GM21381 (cell line): ENCODE results near the gene FAM25C.
"Not testable (repeated sequence)": the region's sequence is repeated elsewhere in the genome, so short reads cannot be mapped to it uniquely, and the experiment has no call there.

ENCODE experiments used
- ATAC-seq: cut with Tn5 transposase; IDR thresholded peaks from one replicate; pipeline ENCODE4 v1.9.1; 2021; ENCODE audit warnings: mild to moderate bottlenecking, moderate library complexity; ENCODE audit not compliant: unreplicated experiment

FAM25C gene

DNA sequence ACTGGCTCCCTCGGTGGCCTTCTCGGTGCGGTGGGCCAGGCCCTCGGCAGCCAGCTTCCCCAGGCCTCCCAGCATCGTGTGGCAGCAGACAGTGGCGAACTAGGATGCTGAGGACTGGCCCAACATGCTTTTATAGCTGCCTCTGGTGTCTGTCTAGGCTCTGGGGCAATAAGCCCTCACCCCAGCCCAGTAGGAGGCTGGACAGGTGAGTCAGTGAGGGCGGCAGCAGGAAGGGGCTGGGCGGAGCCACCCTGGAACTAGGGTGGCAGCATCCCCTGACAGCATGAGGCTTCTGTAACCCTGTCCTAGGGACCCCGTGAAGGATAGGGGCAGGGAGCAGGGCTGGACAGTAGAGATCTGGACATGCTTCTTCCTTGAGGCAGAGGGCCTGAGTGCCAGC, at the start of gene FAM25C:
FAM25C (minus strand) TSS at position 101 of the 400 bp plus-strand sequence; CDS start at position 75, 26 bp downstream.
- ATAC-seq, result not testable (repeated sequence)

GRCh38 chr10:48044557-48044956, 45.0 kb upstream of the FAM25C start:
- ATAC-seq, result not testable (repeated sequence)

DNA sequence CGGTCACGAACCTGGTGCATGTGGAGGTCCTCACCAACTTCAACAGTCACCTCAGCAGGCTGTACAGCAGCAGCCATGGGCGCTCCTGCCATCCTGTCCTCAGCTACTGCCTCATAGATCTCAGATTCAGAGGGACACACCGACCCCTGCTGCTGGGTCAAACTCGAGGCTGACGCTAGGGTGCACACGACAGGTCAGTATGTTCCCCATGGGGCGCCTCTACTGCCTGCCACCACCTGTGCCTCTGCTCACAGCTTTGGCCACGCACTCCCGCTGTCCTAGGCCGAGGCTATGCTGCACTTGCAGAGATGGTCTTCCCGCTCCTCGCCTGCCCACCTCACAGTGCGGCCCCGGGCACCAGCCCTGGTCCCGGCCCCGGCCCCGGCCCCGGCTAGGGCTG, 31.8 kb upstream of the FAM25C start:
- ATAC-seq, result not testable (repeated sequence)

DNA sequence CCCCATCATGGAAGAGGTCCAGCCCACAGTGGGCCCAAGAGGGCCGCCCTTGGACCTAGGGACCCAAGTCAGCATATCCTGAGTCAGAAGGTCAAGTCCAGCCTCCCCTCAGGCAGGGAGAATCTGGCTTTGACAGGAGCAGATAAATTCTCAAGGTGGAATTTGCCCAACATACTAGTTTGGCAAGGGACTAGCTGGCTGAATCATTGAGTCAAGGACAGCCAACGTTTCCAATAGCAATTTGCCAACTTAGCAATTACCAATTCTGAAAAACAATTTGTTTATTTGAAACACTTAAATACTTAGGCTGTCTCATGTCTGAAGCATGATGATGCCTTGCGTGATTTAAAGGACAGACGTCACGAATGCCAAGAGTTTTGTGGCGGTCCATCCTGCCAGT, 2.7 kb upstream of the FAM25C start:
- ATAC-seq, result not testable (repeated sequence)

DNA sequence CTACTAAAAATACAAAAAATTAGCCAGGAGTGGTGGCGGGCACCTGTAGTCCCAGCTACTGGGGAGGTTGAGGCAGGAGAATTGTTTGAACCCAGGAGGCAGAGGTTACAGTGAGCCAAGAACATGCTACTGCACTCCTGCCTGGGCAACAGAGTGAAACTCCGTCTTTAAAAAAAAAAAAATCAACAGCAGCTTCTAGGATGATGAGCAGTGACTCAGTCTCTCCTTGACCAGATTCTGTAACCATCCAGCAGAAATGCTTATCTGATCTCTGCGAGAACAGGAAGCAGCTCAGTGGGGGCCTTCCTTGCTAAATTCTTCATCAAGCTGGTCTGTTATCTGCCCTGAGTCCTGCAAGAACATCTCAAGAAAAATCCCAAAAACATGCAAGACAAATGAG, 5.5 kb downstream of the FAM25C start:
- not testable (repeated sequence) for ATAC-seq

DNA sequence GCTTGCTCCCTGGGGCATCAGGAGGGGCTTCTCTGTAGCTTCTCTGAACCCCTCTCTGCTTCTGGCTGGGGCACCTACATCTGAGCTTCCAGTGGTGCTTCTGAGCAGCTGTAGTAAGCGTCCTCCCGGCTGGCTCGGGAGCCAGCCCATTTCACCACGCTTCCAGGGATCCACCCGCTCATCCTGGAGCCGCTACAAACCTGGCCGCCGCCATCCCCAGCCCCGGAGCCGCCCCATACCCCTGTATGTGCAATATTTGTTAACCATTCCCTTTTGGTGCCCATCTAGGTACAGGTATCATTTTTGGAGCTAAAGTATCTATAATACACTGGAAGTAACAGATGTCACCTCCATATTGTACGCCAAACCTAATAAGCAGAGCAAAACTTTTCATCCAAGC, 7.0 kb downstream of the FAM25C start:
- not testable (repeated sequence) for ATAC-seq

- ATAC-seq, result not testable (repeated sequence)
Observed at GRCh38 chr10:47991706-47992105, 7.9 kb downstream of the FAM25C start.

DNA sequence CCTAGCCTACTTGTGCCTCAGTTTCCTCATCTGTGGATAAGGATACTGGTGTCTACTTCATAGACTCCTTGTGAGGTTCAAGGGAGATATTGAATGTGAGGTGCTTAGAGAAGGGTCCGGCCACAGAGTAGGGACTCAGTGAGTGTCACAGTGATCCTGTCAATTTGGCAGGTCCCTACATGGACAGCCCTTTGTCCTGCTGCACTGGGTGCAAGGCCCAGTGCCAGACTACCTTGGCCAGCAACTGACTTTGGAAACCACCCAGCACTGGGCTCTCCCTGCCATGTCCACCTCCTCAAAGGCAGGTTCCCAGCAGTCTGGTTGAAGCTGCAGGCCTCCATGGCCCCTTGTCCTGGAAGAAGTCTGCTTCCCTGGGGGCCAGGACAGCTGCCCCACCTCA, 9.5 kb downstream of the FAM25C start:
- ATAC-seq, result not testable (repeated sequence)

DNA sequence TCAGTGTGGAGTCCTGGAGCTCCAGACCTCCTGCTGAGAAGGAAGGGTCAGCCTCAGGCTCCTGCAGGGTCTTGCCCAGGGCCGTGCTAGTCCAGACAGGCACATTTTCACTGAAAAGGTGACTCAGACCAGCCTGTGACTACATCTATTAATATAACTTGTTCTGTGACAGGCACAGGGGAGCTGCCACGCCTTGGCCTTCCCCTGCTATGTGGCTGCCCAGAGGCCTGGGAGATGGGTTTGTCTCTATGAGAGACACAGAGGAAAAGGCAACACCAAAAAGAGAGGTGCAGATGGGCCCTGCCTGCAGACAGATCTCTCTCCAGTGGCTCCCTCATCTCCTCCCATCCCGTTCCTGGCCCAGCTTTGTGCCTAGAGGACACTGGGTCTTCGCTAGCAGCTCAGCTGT, 10.0 kb downstream of the FAM25C start:
- ATAC-seq, result not testable (repeated sequence)

DNA sequence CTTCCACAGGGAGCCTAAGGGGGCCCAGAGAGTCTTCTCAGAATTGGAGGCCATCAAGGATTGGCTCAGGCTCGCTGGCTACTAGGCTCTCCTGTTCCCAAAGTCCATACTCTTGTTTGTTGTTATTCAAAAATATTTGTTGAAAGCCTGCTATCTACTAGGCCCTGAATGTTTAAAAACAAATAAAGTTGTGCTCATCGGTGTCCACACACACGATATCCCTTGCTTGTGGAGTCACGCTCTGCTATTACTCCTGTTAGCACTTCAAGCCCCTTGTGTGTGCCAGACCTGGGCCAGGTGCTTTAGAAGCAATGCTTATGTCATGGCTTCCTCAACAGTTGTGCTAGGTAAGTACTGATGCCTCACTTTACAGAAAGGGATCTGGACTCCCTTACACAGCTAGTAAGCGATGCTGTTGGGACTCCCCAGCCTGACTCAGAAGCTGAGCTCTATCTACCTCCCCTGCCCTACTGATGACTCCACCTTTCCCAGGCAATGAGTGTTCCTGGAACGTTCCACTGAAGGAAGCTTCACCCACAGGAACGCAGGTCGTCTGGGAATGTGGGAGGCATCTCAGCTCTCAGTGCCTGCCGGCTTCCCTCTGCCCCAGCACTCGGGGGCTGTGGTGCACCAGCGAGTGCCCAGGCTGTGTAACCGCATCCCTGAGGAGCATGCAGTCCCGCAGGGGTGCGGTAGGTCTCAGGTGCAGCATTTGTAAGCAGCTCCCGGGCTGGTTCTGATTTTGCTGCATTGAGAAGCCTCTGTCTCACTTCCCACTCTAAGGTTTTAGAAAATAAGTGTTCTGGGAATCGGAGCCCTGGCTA, 10.7 kb downstream of the FAM25C start:
- not testable (repeated sequence) for ATAC-seq

DNA sequence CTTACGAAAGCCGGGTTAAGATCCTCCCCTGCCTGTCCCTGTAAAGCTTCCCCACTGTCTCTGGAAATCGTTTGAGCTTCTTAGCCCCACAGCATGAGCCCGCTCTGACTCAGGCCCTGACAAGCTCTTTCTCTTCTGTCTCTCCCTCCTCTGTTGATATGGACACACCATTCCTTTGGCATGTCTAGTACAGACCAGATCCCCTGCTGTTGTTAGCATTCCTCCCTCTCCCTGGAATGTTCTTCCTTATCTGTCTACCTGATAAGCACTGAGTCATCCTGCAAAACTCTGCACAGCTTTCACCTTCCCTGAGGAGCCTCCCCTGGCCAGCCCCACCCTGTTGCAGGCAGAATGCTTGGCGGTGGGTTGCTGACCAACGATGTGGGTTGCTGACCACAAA, 11.6 kb downstream of the FAM25C start:
- ATAC-seq, result not testable (repeated sequence)

DNA sequence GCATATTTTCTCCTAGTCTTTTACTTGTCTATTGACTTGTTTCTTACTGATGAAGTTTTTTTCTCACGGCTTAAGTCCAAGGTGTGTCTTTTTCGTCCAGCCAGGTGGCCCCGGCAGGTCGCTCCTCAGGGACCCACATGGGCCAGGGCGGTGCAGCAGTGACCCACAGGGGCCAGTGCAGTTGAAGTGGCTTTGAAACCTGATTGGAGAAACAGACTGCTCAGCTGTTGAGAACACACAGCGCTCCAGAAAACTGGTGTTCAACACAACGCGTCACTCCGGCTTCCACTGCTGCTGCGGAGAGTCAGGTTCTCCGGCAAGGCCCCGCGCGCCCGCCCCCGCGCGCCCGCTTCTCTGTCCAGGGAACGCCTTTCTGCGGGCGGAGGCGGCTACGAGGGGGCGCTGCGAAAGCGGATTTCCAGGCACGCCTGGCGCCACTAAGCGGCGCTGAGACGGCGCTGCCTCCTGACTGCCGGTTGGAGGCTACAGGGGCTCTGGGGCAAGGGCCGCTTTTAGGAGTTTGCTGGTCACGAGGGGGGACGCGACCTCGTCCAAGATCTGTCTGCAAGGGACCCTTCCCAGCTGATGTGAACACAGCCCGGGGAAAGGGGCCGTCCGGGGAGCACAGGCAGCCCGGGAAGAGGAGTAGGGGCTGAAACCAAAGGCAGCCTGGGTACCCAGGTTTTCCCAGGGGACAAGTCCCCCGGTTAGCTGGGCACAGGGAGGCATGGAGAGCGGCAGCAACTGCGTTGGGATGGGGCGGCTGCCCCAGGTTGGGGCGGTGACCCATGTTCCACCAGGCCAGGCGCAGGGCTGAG, 13.0 kb downstream of the FAM25C start:
- not testable (repeated sequence) for ATAC-seq

- not testable (repeated sequence) for ATAC-seq
Observed at GRCh38 chr10:47975409-47975808, 24.2 kb downstream of the FAM25C start.

GRCh38 chr10:47973131-47973530, 26.5 kb downstream of the FAM25C start:
- ATAC-seq, result not testable (repeated sequence)

GRCh38 chr10:47972077-47972476, 27.5 kb downstream of the FAM25C start:
- not testable (repeated sequence) for ATAC-seq

DNA sequence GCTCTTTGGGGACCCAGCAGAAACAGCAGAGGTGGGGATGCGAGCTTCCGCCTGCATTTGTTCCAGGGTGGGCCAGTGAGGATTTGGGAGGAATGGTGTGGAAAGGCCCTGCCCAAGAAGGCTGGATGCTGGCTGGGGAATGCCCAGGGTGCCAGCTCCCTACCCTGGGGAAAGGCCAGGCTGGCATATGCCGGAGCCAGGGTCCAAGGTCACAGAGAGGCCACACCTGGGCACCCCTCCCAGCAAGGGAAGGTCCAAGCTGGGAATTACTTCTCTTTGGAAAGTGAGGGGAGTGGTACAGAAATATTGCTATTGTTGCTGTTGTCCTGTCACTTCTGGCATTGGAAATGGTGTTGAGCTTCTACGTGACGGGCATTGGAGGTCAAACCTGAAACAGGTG, 28.0 kb downstream of the FAM25C start:
- not testable (repeated sequence) for ATAC-seq

DNA sequence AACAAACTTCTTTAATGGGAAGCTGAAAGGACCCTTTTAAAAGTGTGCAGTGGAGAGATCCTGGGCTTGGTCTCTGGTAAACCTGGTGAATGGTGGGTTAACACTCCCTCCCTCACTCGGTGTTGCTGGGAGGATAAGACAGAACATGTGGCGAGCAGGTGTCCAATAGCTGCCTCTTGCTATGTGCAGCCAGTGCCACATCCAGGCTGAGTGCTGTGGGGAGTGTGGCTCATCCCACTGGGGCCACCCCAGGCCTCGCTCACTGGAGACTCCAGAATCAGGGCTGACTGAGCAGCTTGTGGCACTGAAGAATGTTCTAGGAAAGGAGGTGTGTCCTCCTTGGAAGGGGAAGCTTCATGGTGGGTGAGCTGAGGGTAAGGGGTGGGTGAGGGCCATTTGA, 29.5 kb downstream of the FAM25C start:
- ATAC-seq, result not testable (repeated sequence)

GRCh38 chr10:47968988-47969387, 30.6 kb downstream of the FAM25C start:
- not testable (repeated sequence) for ATAC-seq

- not testable (repeated sequence) for ATAC-seq
Observed at GRCh38 chr10:47964280-47965063, 35.1 kb downstream of the FAM25C start.

DNA sequence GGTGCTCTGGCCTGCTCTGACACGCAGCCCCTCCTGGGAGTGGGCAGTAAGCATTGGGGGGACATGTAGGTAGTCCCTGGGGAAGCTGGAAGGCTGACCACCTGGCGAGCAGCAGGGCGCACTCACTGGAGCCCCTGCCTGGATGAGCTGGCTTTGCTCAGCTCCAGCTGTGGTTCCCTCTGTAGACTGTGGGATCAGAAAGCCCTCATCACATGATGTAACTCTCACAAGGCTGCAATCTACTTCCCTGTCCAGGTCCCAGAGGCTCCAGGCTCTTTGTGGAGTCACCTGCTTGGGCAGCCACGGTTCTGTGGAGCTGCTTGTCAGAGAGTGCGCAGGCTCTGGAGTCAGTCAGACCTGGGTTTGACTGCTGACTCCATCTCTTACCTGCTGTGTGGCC, 36.8 kb downstream of the FAM25C start:
- not testable (repeated sequence) for ATAC-seq

GRCh38 chr10:47960699-47961098, 38.9 kb downstream of the FAM25C start:
- ATAC-seq, result not testable (repeated sequence)
